GM04504 (cell line): ENCODE measurements around the gene VPREB3.

ENCODE experiments used
- DNase-seq: peaks from one replicate; pipeline ENCODE4 v3.0.0-alpha.2; 2012; ENCODE audit warnings: low read depth

VPREB3 gene

GRCh38 chr22:23764899-23765881 lies 11.0 kb upstream of the VPREB3 start:
- no peak for DNase-seq

DNA sequence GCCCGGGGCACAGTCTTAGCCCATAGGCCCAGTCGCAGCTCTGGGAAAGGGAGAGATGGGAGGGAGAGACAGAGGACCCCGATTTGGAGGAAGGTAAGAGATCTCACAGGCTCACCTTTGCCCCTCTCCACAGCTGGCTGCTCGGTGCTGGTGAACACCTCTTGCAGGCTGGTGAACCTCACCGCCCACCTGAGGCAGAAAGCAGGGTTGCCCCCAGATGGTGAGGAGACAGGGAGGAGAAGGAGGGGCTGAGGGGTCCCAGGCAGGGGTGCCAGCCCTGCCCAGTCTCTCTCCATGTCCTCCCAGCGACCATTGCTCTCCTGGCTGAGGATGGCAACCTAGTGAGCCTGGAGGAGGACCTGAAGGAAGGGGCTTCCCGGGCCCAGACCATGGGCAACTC lies 9.7 kb upstream of the VPREB3 start:
- DNase-seq, result no peak

- no peak for DNase-seq
Observed at GRCh38 chr22:23763579-23763945, 9.3 kb upstream of the VPREB3 start.

- no peak for DNase-seq
Observed at GRCh38 chr22:23762842-23763578, 8.8 kb upstream of the VPREB3 start, which contains the start of gene C22orf15. C22orf15 (plus strand) TSS chr22:23762990; CDS start chr22:23763307, 317 bp downstream.

- DNase-seq, result no peak
Observed at GRCh38 chr22:23760056-23760455, 5.8 kb upstream of the VPREB3 start.

GRCh38 chr22:23759566-23759965 lies 5.3 kb upstream of the VPREB3 start:
- no peak for DNase-seq

GRCh38 chr22:23756891-23757290 lies 2.7 kb upstream of the VPREB3 start:
- no peak for DNase-seq

DNA sequence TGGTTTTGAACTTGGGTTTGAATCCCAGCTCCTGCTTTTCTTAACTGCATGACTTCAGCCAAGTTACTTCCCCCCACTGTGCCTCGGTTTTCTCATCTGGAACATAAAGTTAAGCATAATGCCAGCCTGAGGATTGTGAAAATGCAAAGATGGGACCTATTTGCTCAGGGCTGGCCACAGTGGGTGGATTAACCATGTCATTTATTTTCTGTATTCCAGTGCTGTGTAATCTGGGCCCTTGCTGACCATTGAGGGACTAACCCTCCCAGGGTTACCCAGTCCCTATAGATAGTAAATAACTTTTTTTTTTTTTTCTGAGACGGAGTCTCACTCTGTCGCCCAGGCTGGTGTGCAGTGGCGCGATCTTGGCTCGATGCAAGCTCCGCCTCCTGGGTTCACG lies 1.5 kb upstream of the VPREB3 start:
- DNase-seq, result no peak

DNA sequence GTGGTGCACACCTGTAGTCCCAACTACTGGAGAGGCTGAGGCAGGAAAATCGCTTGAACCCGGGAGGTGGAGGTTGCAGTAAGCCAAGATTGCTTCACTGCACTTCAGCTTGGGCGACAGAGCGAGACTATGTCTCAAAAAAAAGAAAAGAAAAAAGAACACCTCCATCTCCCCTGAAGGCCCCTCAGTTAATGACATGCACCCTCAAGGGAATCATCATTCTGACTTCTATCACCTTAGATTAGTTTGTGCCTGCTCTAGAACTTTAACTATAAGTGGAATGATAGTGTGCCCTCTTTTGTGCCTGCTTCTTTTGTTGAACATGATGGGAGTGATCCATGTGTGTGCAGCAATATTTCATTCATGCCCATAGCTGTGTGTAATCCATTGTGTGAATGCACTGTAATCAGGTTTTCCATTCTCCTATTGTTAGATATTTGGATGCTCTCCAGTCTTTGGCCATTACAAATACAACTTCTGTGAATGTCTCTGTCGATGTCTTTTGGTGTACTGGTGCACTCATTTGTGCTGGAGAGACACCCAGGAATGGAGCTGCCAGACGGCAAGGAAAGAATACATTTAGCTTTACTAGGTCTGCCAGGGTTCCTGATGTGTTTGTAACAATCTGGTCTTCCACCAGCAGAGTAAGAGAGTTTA lies 883 bp upstream of the VPREB3 start:
- no peak for DNase-seq

- DNase-seq, result no peak
Observed at GRCh38 chr22:23753385-23753784, 840 bp downstream of the VPREB3 start.

DNA sequence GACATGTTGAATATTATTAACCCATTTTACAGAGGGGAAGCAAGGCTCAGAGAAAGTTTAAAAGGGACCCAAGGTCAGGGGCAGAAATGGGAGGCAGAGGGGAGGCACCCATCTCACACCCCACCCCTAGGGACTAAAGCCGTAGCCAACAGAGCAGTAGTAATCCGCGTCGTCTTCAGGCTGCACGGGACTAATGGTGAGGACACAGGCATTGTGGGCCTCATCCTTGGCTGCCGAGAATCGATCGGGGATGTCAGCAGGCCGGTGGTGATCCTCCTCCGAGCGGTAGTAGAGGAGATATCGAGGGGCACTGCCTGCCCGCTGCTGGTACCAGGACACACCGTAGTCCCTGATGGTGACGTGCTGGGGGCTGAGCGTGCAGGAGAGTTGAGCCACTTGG lies 1.5 kb downstream of the VPREB3 start:
- DNase-seq, result no peak

DNA sequence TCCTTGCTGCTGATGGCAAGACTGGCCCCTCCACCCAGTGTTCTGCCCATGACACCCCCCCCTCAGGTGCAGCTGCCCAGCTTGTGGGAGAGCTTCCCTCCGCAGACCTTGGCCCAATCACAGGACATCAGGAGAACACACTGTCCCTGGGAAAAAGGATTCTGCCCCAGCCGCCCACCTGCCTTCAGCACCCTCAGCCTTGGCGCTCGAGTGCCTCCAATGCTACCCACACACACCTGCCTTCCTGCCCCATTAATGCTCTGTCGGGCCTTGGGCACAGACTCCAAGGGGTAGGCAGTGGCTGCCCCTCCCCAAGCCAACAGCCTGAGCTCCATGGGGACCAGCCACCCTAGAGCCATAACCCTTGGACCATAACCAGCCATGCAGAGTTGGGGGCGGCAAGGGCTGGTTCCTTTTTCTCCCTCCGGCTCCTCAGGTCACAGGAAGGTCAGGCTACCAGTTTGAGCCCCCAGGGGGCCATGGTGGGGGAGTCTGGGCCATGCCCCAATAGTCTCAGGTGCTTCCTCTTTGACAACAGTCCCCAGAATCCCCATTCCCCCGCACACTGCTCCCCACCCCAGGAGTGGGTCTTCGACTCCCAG lies 2.0 kb downstream of the VPREB3 start:
- no peak for DNase-seq

DNA sequence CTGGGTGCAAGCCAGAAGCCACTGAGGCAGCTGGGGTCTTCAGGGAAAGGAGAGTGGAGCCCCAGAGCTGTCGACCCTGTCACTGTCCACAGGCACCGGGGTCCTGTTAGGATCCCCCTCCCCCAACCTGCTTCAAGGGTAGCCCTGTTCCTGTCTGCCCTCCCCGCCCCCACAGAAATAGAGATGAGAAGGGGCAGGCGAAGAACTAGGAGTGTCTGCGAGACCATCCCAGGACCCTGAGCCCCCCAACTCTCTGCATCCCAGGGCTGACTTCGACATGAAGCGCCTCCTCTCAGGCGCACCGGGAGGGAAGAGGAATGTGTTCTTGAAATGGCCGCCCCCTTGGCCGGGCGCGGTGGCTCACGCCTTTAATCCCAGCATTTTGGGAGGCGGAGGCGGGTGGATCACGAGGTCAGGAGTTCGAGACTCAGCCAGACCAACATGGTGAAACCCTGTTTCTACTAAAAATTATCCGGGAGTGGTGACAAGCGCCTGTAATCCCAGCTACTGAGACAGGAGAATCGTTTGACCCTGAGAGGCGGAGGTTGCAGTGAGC lies 2.7 kb downstream of the VPREB3 start:
- DNase-seq, result no peak

GRCh38 chr22:23750714-23751440 lies 3.3 kb downstream of the VPREB3 start, which contains the start of gene ZNF70:
ZNF70 (minus strand) TSS chr22:23751112; CDS start chr22:23745140, 5,972 bp downstream.
- peak; percentile 47 for DNase-seq

DNA sequence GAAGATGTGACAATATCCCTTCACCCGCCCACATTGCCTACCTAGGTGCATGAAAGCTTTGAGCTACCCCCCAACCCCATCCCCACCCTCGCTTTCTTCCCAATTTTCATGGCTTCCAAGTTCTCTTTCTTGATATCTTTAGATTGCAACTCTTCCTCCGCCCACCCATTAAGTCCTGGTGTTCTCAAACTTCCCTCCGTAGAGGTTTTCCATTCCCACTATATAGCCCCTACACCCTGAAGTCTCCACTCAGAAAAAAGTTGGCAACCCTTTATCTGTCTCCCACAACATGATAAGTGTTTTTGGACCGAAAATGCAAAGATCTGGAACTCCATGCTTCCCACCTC lies 3.9 kb downstream of the VPREB3 start:
- no peak for DNase-seq

DNA sequence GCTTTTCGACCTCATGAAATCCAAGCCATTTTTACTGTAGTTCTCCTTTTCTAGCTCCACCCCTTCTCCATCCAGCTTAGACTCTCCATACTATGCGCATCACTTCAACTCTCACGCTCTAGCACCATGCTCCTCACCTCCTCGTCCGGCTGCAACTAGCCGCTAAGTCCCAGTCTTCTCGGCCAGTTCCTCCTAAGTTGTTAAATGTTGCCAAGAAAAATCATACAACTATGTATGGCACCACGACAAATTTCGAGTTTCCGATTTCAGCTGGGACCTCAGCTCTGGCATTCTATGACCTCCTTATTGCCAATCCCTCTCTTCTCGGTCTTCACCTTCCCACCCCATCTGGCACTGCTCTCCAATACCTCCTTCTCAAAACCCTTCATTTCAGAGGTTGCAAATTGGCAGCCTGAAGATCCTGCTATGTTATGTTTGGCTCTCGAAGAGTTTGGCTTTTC lies 4.4 kb downstream of the VPREB3 start:
- no peak for DNase-seq

DNA sequence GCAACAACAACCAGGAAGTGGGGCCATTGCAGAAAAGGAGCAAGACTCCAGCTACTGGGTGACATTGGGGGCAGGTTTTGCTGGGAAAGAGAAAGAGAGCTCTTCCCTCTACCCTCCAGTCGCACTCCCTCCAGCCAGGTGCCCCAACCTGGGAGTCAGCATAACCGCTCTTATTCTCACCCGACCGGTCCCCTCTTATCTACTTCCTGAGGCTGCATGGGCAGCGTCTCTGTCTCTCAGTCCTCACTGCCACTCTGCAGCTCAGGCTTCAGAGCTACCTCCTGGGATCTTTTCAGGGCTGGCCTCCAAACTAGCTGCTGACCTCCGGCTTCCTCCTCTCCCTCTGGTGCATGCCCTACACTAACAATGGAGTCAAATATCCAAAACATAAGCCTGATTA lies 8.4 kb downstream of the VPREB3 start:
- no peak for DNase-seq

GRCh38 chr22:23744485-23744884 lies 9.7 kb downstream of the VPREB3 start:
- DNase-seq, result no peak

DNA sequence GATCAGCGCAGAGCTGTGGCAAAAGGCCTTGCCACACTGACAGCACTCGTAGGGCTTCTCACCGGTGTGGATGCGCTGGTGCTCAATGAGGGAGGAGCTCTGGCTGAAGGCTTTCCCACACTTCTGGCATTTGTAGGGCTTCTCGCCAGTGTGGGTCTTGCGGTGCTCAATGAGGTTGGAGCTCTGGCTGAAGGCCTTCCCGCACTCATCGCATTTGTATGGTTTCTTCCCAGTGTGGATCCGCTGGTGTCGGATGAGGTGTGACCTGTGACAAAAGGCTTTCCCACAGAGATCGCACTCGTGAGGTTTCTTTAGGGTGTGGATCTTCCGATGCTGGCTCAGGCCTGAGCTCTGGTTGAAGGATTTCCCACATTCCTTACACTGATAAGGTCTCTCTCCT lies 10.2 kb downstream of the VPREB3 start:
- no peak for DNase-seq

DNA sequence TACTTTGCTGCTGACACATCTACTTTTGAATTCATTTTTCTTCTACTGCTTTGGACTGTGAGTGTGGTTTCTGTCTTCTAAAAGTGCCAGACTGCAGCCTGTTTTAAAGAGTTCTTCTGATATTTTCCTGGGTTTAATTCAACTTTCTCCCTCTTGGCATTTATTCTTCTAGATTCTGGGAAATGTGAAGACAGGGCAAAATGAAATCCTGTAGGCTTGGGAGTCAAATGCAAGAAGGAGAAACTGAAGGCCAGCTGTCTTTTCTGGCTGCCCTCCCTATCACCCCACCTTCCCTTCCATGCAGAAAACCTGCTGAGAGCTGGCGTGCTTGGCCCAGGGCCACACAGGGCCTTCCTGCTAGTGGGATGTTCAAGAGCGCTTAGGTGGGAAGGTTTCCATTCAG lies 10.9 kb downstream of the VPREB3 start:
- DNase-seq, result no peak
